IMR-90 (cell line): ENCODE results near the gene DSCAML1. TPM values are rescaled to one million over a fixed set of nuclear protein-coding genes. Genes with fewer than 3 reads are reported as not detected.

ENCODE experiments used
- ATAC-seq: fragments of 200-7000 bp; cut with Tn5 transposase; 2 replicates; pipeline ENCODE4 v1.9.1; 2020; ENCODE audit warnings: low read depth, mild to moderate bottlenecking, moderate library complexity
- BruUV-seq: library from RNA; stranded (reverse); fragments of 400-500 nt; replicated peaks from 2 replicates; lab custom pipeline; 2021; lab: Mats Ljungman, UMichigan
- CTCF ChIA-PET: fragments of 300-600 bp; formaldehyde crosslinking; extraction: SDS; loops from one replicate; lab custom pipeline; 2021; ENCODE audit warnings: antibody characterized with exemption; lab: Yijun Ruan, JAX
- POLR2A ChIA-PET: fragments of 300-600 bp; sonication (Branson Sonifier 250); formaldehyde crosslinking; loops from one replicate; lab custom pipeline; 2022; ENCODE audit warnings: antibody characterized with exemption; ENCODE audit not compliant: unreplicated experiment; lab: Charles Lee
- DNase-seq: peaks from one replicate; pipeline ENCODE4 v3.0.0; 2013
- H2AFZ ChIP-seq: replicated peaks from 2 replicates; pipeline ENCODE3; 2013; ENCODE audit warnings: low read length, mild to moderate bottlenecking; ENCODE audit not compliant: poor library complexity
- H2AK5ac ChIP-seq: 2 replicates; pipeline ENCODE4 v1.6.1; 2013; ENCODE audit warnings: low read depth, low read length, inconsistent platforms
- H2AK9ac ChIP-seq: replicated peaks from 2 replicates; pipeline ENCODE3; 2013; ENCODE audit warnings: mild to moderate bottlenecking, low read depth, low read length, moderate library complexity; ENCODE audit not compliant: poor library complexity
- H2BK120ac ChIP-seq: 2 replicates; pipeline ENCODE4 v1.6.1; 2013; ENCODE audit warnings: low read depth, low read length, inconsistent platforms
- H2BK15ac ChIP-seq: 3 replicates; pipeline ENCODE4 v1.6.1; 2013; ENCODE audit warnings: low read depth, low read length, inconsistent platforms
- H2BK20ac ChIP-seq: 2 replicates; pipeline ENCODE4 v1.6.1; 2013; ENCODE audit warnings: low read depth, mild to moderate bottlenecking, inconsistent platforms, low read length, moderate library complexity
- H2BK5ac ChIP-seq: 2 replicates; pipeline ENCODE4 v1.6.1; 2013; ENCODE audit warnings: mild to moderate bottlenecking, low read depth, low read length, inconsistent platforms; ENCODE audit not compliant: poor library complexity, severe bottlenecking
- H3K14ac ChIP-seq: replicated peaks from 2 replicates; pipeline ENCODE4 v1.6.1; 2013; ENCODE audit warnings: low read depth, low read length, inconsistent platforms
- H3K18ac ChIP-seq: 2 replicates; pipeline ENCODE4 v1.6.1; 2013; ENCODE audit warnings: low read depth, low read length, control low read depth
- H3K23ac ChIP-seq: 2 replicates; pipeline ENCODE4 v1.6.1; 2013; ENCODE audit warnings: low read depth, low read length, inconsistent platforms
- H3K27ac ChIP-seq: 2 replicates; pipeline ENCODE4 v1.5.1; 2013; ENCODE audit warnings: mild to moderate bottlenecking, control low read depth, low read length; ENCODE audit not compliant: insufficient read depth
- H3K27me3 ChIP-seq: 2 replicates; pipeline ENCODE4 v1.6.1; 2013; ENCODE audit warnings: low read length; ENCODE audit not compliant: control insufficient read depth, insufficient read depth
- H3K36me3 ChIP-seq: 2 replicates; pipeline ENCODE4 v1.6.1; 2013; ENCODE audit warnings: low read length, mixed read lengths; ENCODE audit not compliant: control insufficient read depth, insufficient read depth
- H3K4ac ChIP-seq: 2 replicates; pipeline ENCODE4 v1.6.1; 2013; ENCODE audit warnings: low read depth, low read length, inconsistent platforms
- H3K4me1 ChIP-seq: 2 replicates; pipeline ENCODE4 v1.6.1; 2013; ENCODE audit warnings: low read length, mixed read lengths; ENCODE audit not compliant: control insufficient read depth, insufficient read depth
- H3K4me2 ChIP-seq: 2 replicates; pipeline ENCODE4 v1.6.1; 2013; ENCODE audit warnings: low read depth, mild to moderate bottlenecking, control low read depth, low read length, moderate library complexity
- H3K4me3 ChIP-seq: 2 replicates; pipeline ENCODE4 v1.5.1; 2013; ENCODE audit warnings: low read depth, mild to moderate bottlenecking, control low read depth, low read length, moderate library complexity; ENCODE audit not compliant: insufficient read depth
- H3K56ac ChIP-seq: 2 replicates; pipeline ENCODE4 v1.6.1; 2013; ENCODE audit warnings: low read length, inconsistent platforms; ENCODE audit not compliant: insufficient read depth; ENCODE audit errors: extremely low read depth
- H3K79me1 ChIP-seq, 2 experiments: 2 replicates each; pipeline ENCODE4 v1.6.1; 2013; ENCODE audit warnings: low read length in 2 of 2, inconsistent platforms in 1 of 2, low read depth in 1 of 2
- H3K9ac ChIP-seq: 2 replicates; pipeline ENCODE4 v1.6.1; 2013; ENCODE audit warnings: low read depth, low read length, control low read depth
- H3K9me1 ChIP-seq: 2 replicates; pipeline ENCODE4 v1.6.1; 2013; ENCODE audit warnings: low read length, inconsistent platforms; ENCODE audit not compliant: insufficient read depth
- H3K9me3 ChIP-seq: 2 replicates; pipeline ENCODE4 v1.6.1; 2013; ENCODE audit warnings: low read length; ENCODE audit not compliant: control insufficient read depth, insufficient read depth
- H4K20me1 ChIP-seq: 2 replicates; pipeline ENCODE4 v1.6.1; 2013; ENCODE audit warnings: low read length, inconsistent platforms; ENCODE audit not compliant: insufficient read depth
- H4K5ac ChIP-seq: 2 replicates; pipeline ENCODE4 v1.6.1; 2013; ENCODE audit warnings: mild to moderate bottlenecking, low read depth, low read length, control low read depth
- H4K8ac ChIP-seq, 2 experiments: 2 replicates each; pipeline ENCODE4 v1.6.1; 2013; ENCODE audit warnings: low read depth in 2 of 2, low read length in 2 of 2, control low read depth in 1 of 2, inconsistent platforms in 1 of 2
- H4K91ac ChIP-seq: 2 replicates; pipeline ENCODE4 v1.6.1; 2013; ENCODE audit warnings: low read depth, low read length, inconsistent platforms; ENCODE audit not compliant: insufficient read depth
- BHLHE40 ChIP-seq: fragments of 150-350 bp; IDR thresholded peaks from 2 replicates; pipeline ENCODE4 v1.6.1; 2016; ENCODE audit warnings: mild to moderate bottlenecking, low read depth, low read length
- CEBPB ChIP-seq: IDR thresholded peaks from 2 replicates; pipeline ENCODE4 v1.6.1; 2012; ENCODE audit warnings: low read depth, low read length, improper control_type of control experiment
- CHD1 ChIP-seq: IDR thresholded peaks from 2 replicates; pipeline ENCODE4 v1.6.1; 2012; ENCODE audit warnings: low read depth, low read length, improper control_type of control experiment
- ELK1 ChIP-seq: fragments of 150-350 bp; IDR thresholded peaks from 2 replicates; pipeline ENCODE4 v1.6.1; 2016; ENCODE audit warnings: low read depth, mild to moderate bottlenecking, low read length, moderate library complexity, borderline replicate concordance
- FOS ChIP-seq: fragments of 150-350 bp; IDR thresholded peaks from 2 replicates; pipeline ENCODE4 v1.6.1; 2016; ENCODE audit warnings: low read depth, low read length
- MAFK ChIP-seq: IDR thresholded peaks from 2 replicates; pipeline ENCODE4 v1.6.1; 2012; ENCODE audit warnings: low read depth, low read length, improper control_type of control experiment
- MAZ ChIP-seq: IDR thresholded peaks from 2 replicates; pipeline ENCODE4 v1.6.1; 2012; ENCODE audit warnings: low read depth, mild to moderate bottlenecking, low read length, improper control_type of control experiment, moderate library complexity, borderline replicate concordance
- MXI1 ChIP-seq: IDR thresholded peaks from 2 replicates; pipeline ENCODE4 v1.6.1; 2012; ENCODE audit warnings: low read depth, mild to moderate bottlenecking, low read length, moderate library complexity, borderline replicate concordance
- NFE2L2 ChIP-seq: fragments of 150-350 bp; IDR thresholded peaks from 2 replicates; pipeline ENCODE4 v1.6.1; 2016; ENCODE audit warnings: low read depth, mild to moderate bottlenecking, low read length
- POLR2A ChIP-seq: IDR thresholded peaks from 2 replicates; pipeline ENCODE4 v1.6.1; 2012; ENCODE audit warnings: mild to moderate bottlenecking, low read depth, low read length
- RAD21 ChIP-seq: IDR thresholded peaks from 2 replicates; pipeline ENCODE4 v1.6.1; 2012; ENCODE audit warnings: low read length, improper control_type of control experiment
- RCOR1 ChIP-seq: IDR thresholded peaks from 2 replicates; pipeline ENCODE4 v1.6.1; 2012; ENCODE audit warnings: mild to moderate bottlenecking, low read length, improper control_type of control experiment; ENCODE audit not compliant: insufficient replicate concordance
- RFX5 ChIP-seq: IDR thresholded peaks from 2 replicates; pipeline ENCODE4 v1.8.0; 2012; ENCODE audit warnings: low read depth, mild to moderate bottlenecking, low read length, moderate library complexity
- SMC3 ChIP-seq: fragments of 150-350 bp; IDR thresholded peaks from 2 replicates; pipeline ENCODE4 v1.6.1; 2016; ENCODE audit warnings: low read depth, mild to moderate bottlenecking, antibody characterized with exemption, low read length, moderate library complexity
- USF2 ChIP-seq: fragments of 150-350 bp; IDR thresholded peaks from 2 replicates; pipeline ENCODE4 v1.6.1; 2017; ENCODE audit warnings: mild to moderate bottlenecking, antibody characterized with exemption, low read length, low read depth
- WGBS, 2 experiments: methylation state at CpG; one replicate each; pipeline versions ENCODE4 v1.1.5 to v1.1.7; 2013; ENCODE audit warnings: missing lambda C conversion rate in 2 of 2; ENCODE audit not compliant: insufficient read length in 1 of 2; ENCODE audit errors: extremely low coverage in 2 of 2; 5-methylcytosine and 5-hydroxymethylcytosine counted together
- dilution Hi-C: fragments of 300-500 bp; cut with HindIII; formaldehyde crosslinking; loops from one replicate; pipeline ENCODE4 v1.14.3; 2018; ENCODE audit warnings: low sequenced_read_pairs; ENCODE audit not compliant: unreplicated experiment
- in situ Hi-C: fragments of 300-500 bp; cut with MboI; formaldehyde crosslinking; loops from 3 replicates; pipeline ENCODE4 v1.14.3; 2019; ENCODE audit warnings: low sequenced_read_pairs, inconsistent platforms, mixed read lengths
- intact Hi-C: fragments of 100-400 bp; cut with micrococcal nuclease; formaldehyde crosslinking; loops from 2 replicates; pipeline ENCODE4 v1.10.0; 2022
- polyA plus RNA-seq, 3 experiments: library from polyadenylated mRNA; depleted of rRNA; stranded (reverse); fragments of >200 nt; gene quantifications; 2 replicates each; pipeline ENCODE4 v1.2.3, GENCODE V29; 2012; ENCODE audit warnings: low replicate concordance in 1 of 3
- total RNA-seq: library from RNA; depleted of rRNA; stranded (reverse); fragments of >200 nt; gene quantifications from 2 replicates; pipeline ENCODE4 v1.2.3, GENCODE V29; 2012
- TF ChIP-seq, protein P1 (sequence below): conservative IDR thresholded peaks from 2 replicates; pipeline ENCODE4 v1.5.1; 2012; ENCODE audit warnings: mild to moderate bottlenecking, low read depth, low read length, improper control_type of control experiment

DSCAML1 gene
- total and polyA plus RNA-seq, 2 of the 4 experiments (the other 2 are of a cell fraction) = not detected

GRCh38 chr11:117782101-117782500 is 14.9 kb downstream of the DSCAML1 start:
- TF ChIP-seq POLR2A (no peak), BHLHE40 (no peak), NFE2L2 (no peak), RAD21 (no peak), CEBPB (no peak), ELK1 (no peak), FOS (no peak), USF2 (no peak), MXI1 (no peak), MAFK (no peak), SMC3 (no peak), RCOR1 (no peak), CHD1 (no peak), RFX5 (no peak), MAZ (no peak)
- TF ChIP-seq, protein P1, sequence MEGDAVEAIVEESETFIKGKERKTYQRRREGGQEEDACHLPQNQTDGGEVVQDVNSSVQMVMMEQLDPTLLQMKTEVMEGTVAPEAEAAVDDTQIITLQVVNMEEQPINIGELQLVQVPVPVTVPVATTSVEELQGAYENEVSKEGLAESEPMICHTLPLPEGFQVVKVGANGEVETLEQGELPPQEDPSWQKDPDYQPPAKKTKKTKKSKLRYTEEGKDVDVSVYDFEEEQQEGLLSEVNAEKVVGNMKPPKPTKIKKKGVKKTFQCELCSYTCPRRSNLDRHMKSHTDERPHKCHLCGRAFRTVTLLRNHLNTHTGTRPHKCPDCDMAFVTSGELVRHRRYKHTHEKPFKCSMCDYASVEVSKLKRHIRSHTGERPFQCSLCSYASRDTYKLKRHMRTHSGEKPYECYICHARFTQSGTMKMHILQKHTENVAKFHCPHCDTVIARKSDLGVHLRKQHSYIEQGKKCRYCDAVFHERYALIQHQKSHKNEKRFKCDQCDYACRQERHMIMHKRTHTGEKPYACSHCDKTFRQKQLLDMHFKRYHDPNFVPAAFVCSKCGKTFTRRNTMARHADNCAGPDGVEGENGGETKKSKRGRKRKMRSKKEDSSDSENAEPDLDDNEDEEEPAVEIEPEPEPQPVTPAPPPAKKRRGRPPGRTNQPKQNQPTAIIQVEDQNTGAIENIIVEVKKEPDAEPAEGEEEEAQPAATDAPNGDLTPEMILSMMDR = no peak
- H3K27me3 ChIP-seq = peaks cover 33% of the 10 kb centered on the region
- BruUV-seq = no TSS peak
- no peaks in the 10 kb centered on the region for H3K36me3 ChIP-seq
- no peak overlapping the region for H2AFZ ChIP-seq
- H3K14ac ChIP-seq = no peak overlapping the region
- ATAC-seq (no peak), DNase-seq (no peak)
- WGBS, 2 experiments = 51% methylated on average over 6 of the region's 11 CpGs; no CpG with 5 or more reads in 1 of the 2 experiments
- dilution Hi-C loops (no loop called here), intact Hi-C loops (no loop called here), in situ Hi-C loops (no loop called here)
- H4K5ac ChIP-seq = no peak overlapping the region
- no peak overlapping the region for H3K4me2 ChIP-seq
- H3K9me1 ChIP-seq = no peaks in the 10 kb centered on the region
- no peak overlapping the region for H2AK5ac ChIP-seq
- H3K4me3 ChIP-seq = no peak overlapping the region
- H4K20me1 ChIP-seq = no peaks in the 10 kb centered on the region
- H3K27ac ChIP-seq = no peak overlapping the region
- H3K4me1 ChIP-seq = no peaks in the 10 kb centered on the region
- CTCF ChIA-PET = interaction anchor here (1.3 kb wide), 1 partner anchor 25 kb away, joined by 4 read pairs; no protein-coding TSS in a partner anchor
- no peak overlapping the region for H3K4ac ChIP-seq
- POLR2A ChIA-PET = interaction anchor here (0.6 kb wide), 1 partner anchor 12 kb away, joined by 3 read pairs; no protein-coding TSS in a partner anchor
- H2BK15ac ChIP-seq = no peak overlapping the region
- no peak overlapping the region for H4K8ac ChIP-seq
- H2BK20ac ChIP-seq = no peak overlapping the region
- H2BK120ac ChIP-seq = no peak overlapping the region
- no peak overlapping the region for H2BK5ac ChIP-seq
- no peak overlapping the region for H3K9ac ChIP-seq
- no peak overlapping the region for H2AK9ac ChIP-seq
- no peak overlapping the region for H3K23ac ChIP-seq
- no peaks in the 10 kb centered on the region for H3K79me1 ChIP-seq
- no peaks in the 10 kb centered on the region for H3K9me3 ChIP-seq
- H3K18ac ChIP-seq = no peak overlapping the region
- no peak overlapping the region for H3K56ac ChIP-seq
- no peak overlapping the region for H4K91ac ChIP-seq
